K562 (cell line): ENCODE results near the gene E2F1. TPM values are rescaled to one million over a fixed set of nuclear protein-coding genes. Genes with fewer than 3 reads are reported as not detected.

Experiments used
- ELF1 ChIP-seq: fragments of 200-800 bp; sonication (Bioruptor generic); IDR thresholded peaks from 2 replicates; pipeline ENCODE4 v1.6.1; 2016; ENCODE audit warnings: missing genetic modification characterization, missing compliant biosample characterization
- EWSR1 ChIP-seq: fragments of 450-650 bp; IDR thresholded peaks from 2 replicates; pipeline ENCODE4 v1.6.1; 2018; ENCODE audit warnings: borderline replicate concordance, mild to moderate bottlenecking, low read depth, moderate library complexity; ENCODE audit not compliant: partially characterized antibody
- FOXJ2 ChIP-seq: fragments of 200-800 bp; sonication (Bioruptor generic); IDR thresholded peaks from 2 replicates; pipeline ENCODE4 v1.6.1; 2016; ENCODE audit warnings: missing genetic modification characterization, missing compliant biosample characterization
- FOXK2 ChIP-seq, 2 experiments: fragments of 450-650 bp; IDR thresholded peaks in 1 of 2; conservative IDR thresholded peaks in 1 of 2; 2 replicates each; pipeline ENCODE4 v1.6.1; 2016; ENCODE audit warnings: low read depth in 2 of 2, mild to moderate bottlenecking in 1 of 2
- FUS ChIP-seq: fragments of 200-400 bp; formaldehyde crosslinking; optimal IDR thresholded peaks from 2 replicates; pipeline ENCODE3; 2017; ENCODE audit warnings: low read depth, low read length
- L3MBTL2 ChIP-seq: fragments of 450-650 bp; IDR thresholded peaks from 2 replicates; pipeline ENCODE4 v1.6.1; 2016; ENCODE audit warnings: mild to moderate bottlenecking, moderate library complexity
- MTF1 ChIP-seq: fragments of 250-450 bp; sonication (Bioruptor Pico); IDR thresholded peaks from 2 replicates; pipeline ENCODE4 v1.9.0; 2021; ENCODE audit warnings: moderate library complexity, mild to moderate bottlenecking, inconsistent platforms, borderline replicate concordance
- RBFOX2 ChIP-seq: fragments of 200-400 bp; formaldehyde crosslinking; IDR thresholded peaks from 2 replicates; pipeline ENCODE4 v1.6.1; 2017; ENCODE audit warnings: low read depth, mild to moderate bottlenecking, low read length, moderate library complexity
- TCF3 ChIP-seq: sonication (generic); formaldehyde crosslinking; IDR thresholded peaks from 2 replicates; pipeline ENCODE4 v1.4.0; 2020; ENCODE audit warnings: mild to moderate bottlenecking, missing genetic modification reagents
- TFAM ChIP-seq: fragments of 250-450 bp; sonication (Bioruptor Pico); conservative IDR thresholded peaks from 2 replicates; pipeline ENCODE4 v1.5.0; 2021; ENCODE audit warnings: mild to moderate bottlenecking, moderate library complexity
- ZNF124 ChIP-seq: sonication (generic); formaldehyde crosslinking; IDR thresholded peaks from 2 replicates; pipeline ENCODE4 v1.8.1; 2022; ENCODE audit warnings: missing genetic modification reagents
- polyA plus RNA-seq, 8 experiments: library from polyadenylated mRNA; depleted of rRNA in 4 of 8; stranded (reverse) in 5 of 8; unstranded in 3 of 8; fragments of >200 nt; fragmentation: Nextera tagmentation in 2 of 8; fragmentation: Illumina TruSeq in 1 of 8; extraction: Ambion mirVana in 2 of 8; extraction: Trizol in 1 of 8; gene quantifications; 2 replicates each; pipeline versions ENCODE4 v1.2.1 to v1.2.3, GENCODE V29; 2011 to 2014; ENCODE audit warnings: inconsistent platforms in 1 of 8, missing spikeins in 1 of 8
- total RNA-seq, 7 experiments: library from RNA; depleted of rRNA in 6 of 7; stranded (reverse); fragments of >200 nt in 6 of 7; fragmentation: Illumina TruSeq in 2 of 7; extraction: Trizol in 2 of 7; gene quantifications; 2 replicates each; pipeline versions ENCODE4 v1.2.1 to v1.2.3, GENCODE V29; 2011 to 2021; ENCODE audit warnings: low replicate concordance in 1 of 7
- TF ChIP-seq, protein P1 (sequence below): fragments of 450-650 bp; IDR thresholded peaks from 2 replicates; pipeline ENCODE4 v1.6.1; 2018; ENCODE audit warnings: mild to moderate bottlenecking, low read depth; ENCODE audit not compliant: partially characterized antibody
- TF ChIP-seq, protein P2 (sequence below): fragments of 450-650 bp; formaldehyde crosslinking; IDR thresholded peaks from 2 replicates; pipeline ENCODE4 v1.4.0; 2020; ENCODE audit warnings: mild to moderate bottlenecking, moderate library complexity
- TF ChIP-seq, protein P3 (sequence below): fragments of 250-450 bp; sonication (Bioruptor Pico); IDR thresholded peaks from 2 replicates; pipeline ENCODE4 v1.9.0; 2021; ENCODE audit warnings: mild to moderate bottlenecking, inconsistent platforms
- TF ChIP-seq, protein P4 (sequence below): fragments of 450-650 bp; formaldehyde crosslinking; IDR thresholded peaks from 2 replicates; pipeline ENCODE4 v1.4.0; 2020; ENCODE audit warnings: mild to moderate bottlenecking
- TF ChIP-seq, protein P5 (sequence below): fragments of 450-650 bp; formaldehyde crosslinking; IDR thresholded peaks from 2 replicates; pipeline ENCODE4 v1.4.0; 2022; ENCODE audit warnings: missing genetic modification characterization
- TF ChIP-seq, protein P6 (sequence below): fragments of 450-650 bp; conservative IDR thresholded peaks from 2 replicates; pipeline ENCODE4 v1.6.1; 2016; ENCODE audit warnings: missing genetic modification characterization, low read depth, mild to moderate bottlenecking, control low read depth, missing compliant biosample characterization

E2F1 gene
- total and polyA plus RNA-seq, 9 of the 15 experiments (the other 6 are each of a cell fraction or from before 2014, with no cell fraction given) = 0.14 to 30.6 (median 13.1) TPM

DNA sequence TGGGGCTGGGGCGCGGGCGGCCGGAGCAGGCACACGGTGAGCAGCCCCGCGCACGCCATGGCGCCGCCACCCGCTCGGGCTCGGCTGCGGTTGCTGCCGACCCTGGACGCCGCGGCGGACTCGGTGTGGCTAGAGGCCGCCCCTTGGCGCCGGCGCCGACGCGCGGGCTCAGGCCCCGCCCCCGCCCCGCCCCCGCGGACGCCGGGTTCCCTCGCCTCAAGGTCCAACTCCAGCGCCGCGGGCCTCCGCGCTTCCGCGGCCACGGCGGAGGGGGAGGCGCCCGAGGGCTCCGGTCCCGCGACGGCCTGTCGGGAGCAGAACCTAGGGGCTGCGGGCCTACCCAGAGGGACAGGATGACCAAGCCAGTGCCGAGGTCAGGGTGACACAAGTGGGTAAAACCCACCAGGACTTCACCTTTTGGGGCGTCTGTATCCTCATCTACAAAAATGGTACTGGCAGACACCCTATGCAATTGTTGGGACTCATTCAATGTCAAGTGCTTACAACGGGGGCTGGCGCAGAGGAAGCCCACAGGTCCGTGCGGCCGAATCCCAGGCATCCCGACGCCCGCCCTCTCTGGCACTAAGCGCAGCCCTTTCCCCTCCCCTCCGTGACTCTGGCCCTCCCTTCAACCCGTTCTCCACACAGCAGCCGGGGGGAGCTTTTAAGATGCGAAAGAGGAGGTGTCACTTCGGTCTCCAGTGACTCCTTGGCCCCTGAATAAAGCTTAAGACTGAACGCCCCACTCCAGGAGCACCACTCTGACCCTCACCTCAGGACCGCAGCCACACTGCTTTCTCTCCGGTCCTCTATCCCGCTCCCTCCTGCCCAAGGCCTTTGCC lies 11.7 kb downstream of the E2F1 start, which contains the start of gene NECAB3 (continued):
- TF ChIP-seq, protein P1, sequence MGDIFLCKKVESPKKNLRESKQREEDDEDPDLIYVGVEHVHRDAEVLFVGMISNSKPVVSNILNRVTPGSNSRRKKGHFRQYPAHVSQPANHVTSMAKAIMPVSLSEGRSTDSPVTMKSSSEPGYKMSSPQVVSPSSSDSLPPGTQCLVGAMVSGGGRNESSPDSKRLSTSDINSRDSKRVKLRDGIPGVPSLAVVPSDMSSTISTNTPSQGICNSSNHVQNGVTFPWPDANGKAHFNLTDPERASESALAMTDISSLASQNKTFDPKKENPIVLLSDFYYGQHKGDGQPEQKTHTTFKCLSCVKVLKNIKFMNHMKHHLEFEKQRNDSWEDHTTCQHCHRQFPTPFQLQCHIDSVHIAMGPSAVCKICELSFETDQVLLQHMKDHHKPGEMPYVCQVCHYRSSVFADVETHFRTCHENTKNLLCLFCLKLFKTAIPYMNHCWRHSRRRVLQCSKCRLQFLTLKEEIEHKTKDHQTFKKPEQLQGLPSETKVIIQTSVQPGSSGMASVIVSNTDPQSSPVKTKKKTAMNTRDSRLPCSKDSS = no peak
- TF ChIP-seq FUS (no peak), EWSR1 (no peak), TCF3 (CRISPR knock-in tag) (0 out of 2 replicates have a peak, but pooled peaks have one; percentile 2), MTF1 (CRISPR knock-in tag) (no peak), FOXK2 (conservative IDR thresholded peaks at IDR 0.05 in 1 of 2, IDR thresholded peaks at IDR 0.05 in 1 of 2; ENCODE audit: low read depth in 2 of 2) (no peak), TFAM (no peak), ZNF124 (CRISPR knock-in tag) (no peak), L3MBTL2 (peak; percentile 72), ELF1 (tag) (no peak), RBFOX2 (peak; percentile 71), FOXJ2 (tag) (no peak)
- TF ChIP-seq, protein P2, sequence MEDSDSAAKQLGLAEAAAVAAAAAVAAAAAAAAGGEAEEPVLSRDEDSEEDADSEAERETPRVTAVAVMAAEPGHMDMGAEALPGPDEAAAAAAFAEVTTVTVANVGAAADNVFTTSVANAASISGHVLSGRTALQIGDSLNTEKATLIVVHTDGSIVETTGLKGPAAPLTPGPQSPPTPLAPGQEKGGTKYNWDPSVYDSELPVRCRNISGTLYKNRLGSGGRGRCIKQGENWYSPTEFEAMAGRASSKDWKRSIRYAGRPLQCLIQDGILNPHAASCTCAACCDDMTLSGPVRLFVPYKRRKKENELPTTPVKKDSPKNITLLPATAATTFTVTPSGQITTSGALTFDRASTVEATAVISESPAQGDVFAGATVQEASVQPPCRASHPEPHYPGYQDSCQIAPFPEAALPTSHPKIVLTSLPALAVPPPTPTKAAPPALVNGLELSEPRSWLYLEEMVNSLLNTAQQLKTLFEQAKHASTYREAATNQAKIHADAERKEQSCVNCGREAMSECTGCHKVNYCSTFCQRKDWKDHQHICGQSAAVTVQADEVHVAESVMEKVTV (CRISPR knock-in tag) = no peak
- TF ChIP-seq, protein P3, sequence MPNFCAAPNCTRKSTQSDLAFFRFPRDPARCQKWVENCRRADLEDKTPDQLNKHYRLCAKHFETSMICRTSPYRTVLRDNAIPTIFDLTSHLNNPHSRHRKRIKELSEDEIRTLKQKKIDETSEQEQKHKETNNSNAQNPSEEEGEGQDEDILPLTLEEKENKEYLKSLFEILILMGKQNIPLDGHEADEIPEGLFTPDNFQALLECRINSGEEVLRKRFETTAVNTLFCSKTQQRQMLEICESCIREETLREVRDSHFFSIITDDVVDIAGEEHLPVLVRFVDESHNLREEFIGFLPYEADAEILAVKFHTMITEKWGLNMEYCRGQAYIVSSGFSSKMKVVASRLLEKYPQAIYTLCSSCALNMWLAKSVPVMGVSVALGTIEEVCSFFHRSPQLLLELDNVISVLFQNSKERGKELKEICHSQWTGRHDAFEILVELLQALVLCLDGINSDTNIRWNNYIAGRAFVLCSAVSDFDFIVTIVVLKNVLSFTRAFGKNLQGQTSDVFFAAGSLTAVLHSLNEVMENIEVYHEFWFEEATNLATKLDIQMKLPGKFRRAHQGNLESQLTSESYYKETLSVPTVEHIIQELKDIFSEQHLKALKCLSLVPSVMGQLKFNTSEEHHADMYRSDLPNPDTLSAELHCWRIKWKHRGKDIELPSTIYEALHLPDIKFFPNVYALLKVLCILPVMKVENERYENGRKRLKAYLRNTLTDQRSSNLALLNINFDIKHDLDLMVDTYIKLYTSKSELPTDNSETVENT (CRISPR knock-in tag) = no peak; the same call in 1 of the 2 replicates
- TF ChIP-seq, protein P4, sequence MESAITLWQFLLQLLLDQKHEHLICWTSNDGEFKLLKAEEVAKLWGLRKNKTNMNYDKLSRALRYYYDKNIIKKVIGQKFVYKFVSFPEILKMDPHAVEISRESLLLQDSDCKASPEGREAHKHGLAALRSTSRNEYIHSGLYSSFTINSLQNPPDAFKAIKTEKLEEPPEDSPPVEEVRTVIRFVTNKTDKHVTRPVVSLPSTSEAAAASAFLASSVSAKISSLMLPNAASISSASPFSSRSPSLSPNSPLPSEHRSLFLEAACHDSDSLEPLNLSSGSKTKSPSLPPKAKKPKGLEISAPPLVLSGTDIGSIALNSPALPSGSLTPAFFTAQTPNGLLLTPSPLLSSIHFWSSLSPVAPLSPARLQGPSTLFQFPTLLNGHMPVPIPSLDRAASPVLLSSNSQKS (CRISPR knock-in tag) = no peak
- TF ChIP-seq, protein P5, sequence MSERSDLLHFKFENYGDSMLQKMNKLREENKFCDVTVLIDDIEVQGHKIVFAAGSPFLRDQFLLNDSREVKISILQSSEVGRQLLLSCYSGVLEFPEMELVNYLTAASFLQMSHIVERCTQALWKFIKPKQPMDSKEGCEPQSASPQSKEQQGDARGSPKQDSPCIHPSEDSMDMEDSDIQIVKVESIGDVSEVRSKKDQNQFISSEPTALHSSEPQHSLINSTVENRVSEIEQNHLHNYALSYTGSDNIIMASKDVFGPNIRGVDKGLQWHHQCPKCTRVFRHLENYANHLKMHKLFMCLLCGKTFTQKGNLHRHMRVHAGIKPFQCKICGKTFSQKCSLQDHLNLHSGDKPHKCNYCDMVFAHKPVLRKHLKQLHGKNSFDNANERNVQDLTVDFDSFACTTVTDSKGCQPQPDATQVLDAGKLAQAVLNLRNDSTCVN (CRISPR knock-in tag) = no peak
- TF ChIP-seq, protein P6, sequence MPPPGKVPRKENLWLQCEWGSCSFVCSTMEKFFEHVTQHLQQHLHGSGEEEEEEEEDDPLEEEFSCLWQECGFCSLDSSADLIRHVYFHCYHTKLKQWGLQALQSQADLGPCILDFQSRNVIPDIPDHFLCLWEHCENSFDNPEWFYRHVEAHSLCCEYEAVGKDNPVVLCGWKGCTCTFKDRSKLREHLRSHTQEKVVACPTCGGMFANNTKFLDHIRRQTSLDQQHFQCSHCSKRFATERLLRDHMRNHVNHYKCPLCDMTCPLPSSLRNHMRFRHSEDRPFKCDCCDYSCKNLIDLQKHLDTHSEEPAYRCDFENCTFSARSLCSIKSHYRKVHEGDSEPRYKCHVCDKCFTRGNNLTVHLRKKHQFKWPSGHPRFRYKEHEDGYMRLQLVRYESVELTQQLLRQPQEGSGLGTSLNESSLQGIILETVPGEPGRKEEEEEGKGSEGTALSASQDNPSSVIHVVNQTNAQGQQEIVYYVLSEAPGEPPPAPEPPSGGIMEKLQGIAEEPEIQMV = peak; percentile 82; the same call in 1 of the 2 replicates
